Dedifferentiated amniotic fluid mesenchymal stem cell (primary cell): ENCODE results near the gene POGLUT2.
"Not testable (repeated sequence)": the region's sequence is repeated elsewhere in the genome, so short reads cannot be mapped to it uniquely, and the experiment has no call there.

ENCODE experiments used
- DNase-seq: peaks from one replicate; pipeline ENCODE4 v3.0.0-alpha.2; 2016; ENCODE audit errors: extremely low spot score

POGLUT2 gene

GRCh38 chr13:102807699-102808098 lies 8.9 kb upstream of the POGLUT2 start:
- DNase-seq: no peak

GRCh38 chr13:102805680-102806079 lies 6.9 kb upstream of the POGLUT2 start:
- DNase-seq: no peak

GRCh38 chr13:102800145-102801041 lies 1.6 kb upstream of the POGLUT2 start:
- DNase-seq: peak; percentile 72

GRCh38 chr13:102799426-102800144 lies 809 bp upstream of the POGLUT2 start:
- no peak for DNase-seq

- no peak for DNase-seq
Measured at GRCh38 chr13:102793611-102794355, 5.0 kb downstream of the POGLUT2 start.

GRCh38 chr13:102792396-102792795 lies 6.4 kb downstream of the POGLUT2 start:
- no peak for DNase-seq

GRCh38 chr13:102788683-102789082 lies 10.1 kb downstream of the POGLUT2 start:
- DNase-seq: no peak

GRCh38 chr13:102784483-102784882 lies 14.3 kb downstream of the POGLUT2 start:
- DNase-seq: no peak

- DNase-seq: no peak
Measured at GRCh38 chr13:102781591-102781990, 17.2 kb downstream of the POGLUT2 start.

GRCh38 chr13:102780656-102781055 lies 18.1 kb downstream of the POGLUT2 start:
- DNase-seq: not testable (repeated sequence)

- no peak for DNase-seq
Measured at GRCh38 chr13:102779436-102780159, 19.2 kb downstream of the POGLUT2 start.

- DNase-seq: no peak
Measured at GRCh38 chr13:102777736-102778135, 21.0 kb downstream of the POGLUT2 start.

- no peak for DNase-seq
Measured at GRCh38 chr13:102776271-102776670, 22.5 kb downstream of the POGLUT2 start.

- DNase-seq: no peak
Measured at GRCh38 chr13:102774591-102775520, 23.9 kb downstream of the POGLUT2 start.

- no peak for DNase-seq
Measured at GRCh38 chr13:102774214-102774568, 24.6 kb downstream of the POGLUT2 start.

- peak; percentile 71 for DNase-seq
Measured at GRCh38 chr13:102773441-102774213, 25.1 kb downstream of the POGLUT2 start, which contains the start of gene TEX30. TEX30 (minus strand) TSS chr13:102773786; CDS start chr13:102770026, 3,760 bp downstream.

- no peak for DNase-seq
Measured at GRCh38 chr13:102772042-102772425, 26.7 kb downstream of the POGLUT2 start.

- DNase-seq: no peak
Measured at GRCh38 chr13:102771298-102772041, 27.3 kb downstream of the POGLUT2 start.

GRCh38 chr13:102770435-102770834 lies 28.3 kb downstream of the POGLUT2 start:
- no peak for DNase-seq
